Measurements from ENCODE around the gene CGNL1. TPM values are rescaled to one million over a fixed set of nuclear protein-coding genes. Genes with fewer than 3 reads are reported as not detected.

Gene CGNL1
- total RNA-seq, 1 donor from 2014 or later: 5.4 TPM

GRCh38 chr15:57456559-57456958 lies 80.3 kb downstream of the CGNL1 start:
- H3K27ac Mint-ChIP-seq (ENCODE audit: unreplicated experiment): no peak overlapping the region
- TF ChIP-seq, protein P1, sequence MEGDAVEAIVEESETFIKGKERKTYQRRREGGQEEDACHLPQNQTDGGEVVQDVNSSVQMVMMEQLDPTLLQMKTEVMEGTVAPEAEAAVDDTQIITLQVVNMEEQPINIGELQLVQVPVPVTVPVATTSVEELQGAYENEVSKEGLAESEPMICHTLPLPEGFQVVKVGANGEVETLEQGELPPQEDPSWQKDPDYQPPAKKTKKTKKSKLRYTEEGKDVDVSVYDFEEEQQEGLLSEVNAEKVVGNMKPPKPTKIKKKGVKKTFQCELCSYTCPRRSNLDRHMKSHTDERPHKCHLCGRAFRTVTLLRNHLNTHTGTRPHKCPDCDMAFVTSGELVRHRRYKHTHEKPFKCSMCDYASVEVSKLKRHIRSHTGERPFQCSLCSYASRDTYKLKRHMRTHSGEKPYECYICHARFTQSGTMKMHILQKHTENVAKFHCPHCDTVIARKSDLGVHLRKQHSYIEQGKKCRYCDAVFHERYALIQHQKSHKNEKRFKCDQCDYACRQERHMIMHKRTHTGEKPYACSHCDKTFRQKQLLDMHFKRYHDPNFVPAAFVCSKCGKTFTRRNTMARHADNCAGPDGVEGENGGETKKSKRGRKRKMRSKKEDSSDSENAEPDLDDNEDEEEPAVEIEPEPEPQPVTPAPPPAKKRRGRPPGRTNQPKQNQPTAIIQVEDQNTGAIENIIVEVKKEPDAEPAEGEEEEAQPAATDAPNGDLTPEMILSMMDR (IDR thresholded peaks at IDR 0.05; ENCODE audit: partially characterized antibody, unreplicated experiment): no peak
- no peak overlapping the region for H3K4me3 Mint-ChIP-seq (ENCODE audit: unreplicated experiment)
- H3K27me3 Mint-ChIP-seq (ENCODE audit: unreplicated experiment): peaks cover 3% of the 10 kb centered on the region
- H3K36me3 Mint-ChIP-seq (ENCODE audit: unreplicated experiment): no peaks in the 10 kb centered on the region
- H3K9me3 Mint-ChIP-seq (ENCODE audit: unreplicated experiment): no peaks in the 10 kb centered on the region
- H3K4me1 Mint-ChIP-seq (ENCODE audit: low read depth, unreplicated experiment): no peaks in the 10 kb centered on the region
- DNase-seq: no peak

GRCh38 chr15:57457726-57458125 lies 81.4 kb downstream of the CGNL1 start:
- Mint-ChIP-seq H3K27me3 (ENCODE audit: unreplicated experiment) (peaks cover 3% of the 10 kb centered on the region), H3K36me3 (ENCODE audit: unreplicated experiment) (no peaks in the 10 kb centered on the region), H3K4me3 (ENCODE audit: unreplicated experiment) (no peak overlapping the region), H3K4me1 (ENCODE audit: low read depth, unreplicated experiment) (no peaks in the 10 kb centered on the region), H3K9me3 (ENCODE audit: unreplicated experiment) (no peaks in the 10 kb centered on the region), H3K27ac (ENCODE audit: unreplicated experiment) (no peak overlapping the region)
- DNase-seq: no peak
- TF ChIP-seq, protein P1 (IDR thresholded peaks at IDR 0.05; ENCODE audit: partially characterized antibody, unreplicated experiment): no peak

GRCh38 chr15:57458356-57458781 lies 82.1 kb downstream of the CGNL1 start:
- Mint-ChIP-seq H3K4me3 (ENCODE audit: unreplicated experiment) (no peak overlapping the region), H3K27me3 (ENCODE audit: unreplicated experiment) (peaks cover 1% of the 10 kb centered on the region), H3K9me3 (ENCODE audit: unreplicated experiment) (no peaks in the 10 kb centered on the region), H3K36me3 (ENCODE audit: unreplicated experiment) (no peaks in the 10 kb centered on the region), H3K27ac (ENCODE audit: unreplicated experiment) (no peak overlapping the region), H3K4me1 (ENCODE audit: low read depth, unreplicated experiment) (no peaks in the 10 kb centered on the region)
- TF ChIP-seq, protein P1 (IDR thresholded peaks at IDR 0.05; ENCODE audit: partially characterized antibody, unreplicated experiment): no peak
- DNase-seq: no peak

DNA sequence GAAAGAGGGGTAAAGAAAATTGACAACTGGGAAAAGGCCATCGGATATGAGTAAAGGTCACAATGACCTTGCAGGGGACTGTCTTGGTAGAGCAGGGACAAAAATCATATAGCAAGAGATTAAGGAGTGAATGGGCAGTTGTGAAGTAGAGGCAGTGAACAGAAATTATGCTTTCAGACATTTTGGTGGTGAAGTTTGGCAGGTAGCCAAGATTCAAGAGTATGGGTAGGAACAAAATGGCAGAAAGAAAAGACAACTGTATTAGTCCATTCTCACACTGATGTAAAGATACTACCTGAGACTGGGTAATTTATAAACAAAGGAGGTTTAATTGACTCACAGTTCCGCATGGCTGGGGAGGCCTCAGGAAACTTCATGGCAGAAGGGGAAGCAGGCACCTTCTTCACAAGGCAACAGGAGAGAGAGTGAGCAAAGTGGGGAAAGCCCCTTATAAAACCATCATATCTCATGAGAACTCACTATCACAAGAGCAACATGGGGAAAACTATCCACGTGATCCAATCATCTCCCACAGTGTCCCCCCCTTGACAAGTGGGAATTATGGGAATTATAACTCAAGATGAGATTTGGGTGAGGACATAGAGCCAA lies 84.0 kb downstream of the CGNL1 start:
- TF ChIP-seq, protein P1 (IDR thresholded peaks at IDR 0.05; ENCODE audit: partially characterized antibody, unreplicated experiment): no peak
- Mint-ChIP-seq H3K27me3 (ENCODE audit: unreplicated experiment) (no peaks in the 10 kb centered on the region), H3K36me3 (ENCODE audit: unreplicated experiment) (no peaks in the 10 kb centered on the region), H3K9me3 (ENCODE audit: unreplicated experiment) (no peaks in the 10 kb centered on the region), H3K4me3 (ENCODE audit: unreplicated experiment) (no peak overlapping the region), H3K4me1 (ENCODE audit: low read depth, unreplicated experiment) (no peaks in the 10 kb centered on the region), H3K27ac (ENCODE audit: unreplicated experiment) (no peak overlapping the region)
- DNase-seq: no peak

DNA sequence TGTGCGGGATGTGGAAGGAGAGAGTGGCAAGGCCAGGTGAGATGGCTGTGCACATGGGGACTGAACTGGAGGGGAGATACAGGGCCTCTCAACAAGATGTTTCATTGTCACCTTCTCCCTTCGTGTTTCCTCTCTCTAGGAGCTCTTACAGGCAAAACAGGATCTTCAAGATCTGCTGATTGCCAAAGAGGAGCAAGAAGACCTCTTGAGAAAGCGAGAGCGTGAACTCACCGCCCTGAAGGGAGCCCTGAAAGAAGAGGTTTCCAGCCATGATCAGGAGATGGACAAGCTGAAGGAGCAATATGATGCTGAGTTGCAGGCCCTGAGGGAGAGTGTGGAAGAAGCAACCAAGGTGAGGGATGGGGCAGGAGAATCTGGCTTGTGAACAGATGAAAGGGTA lies 85.2 kb downstream of the CGNL1 start:
- H3K27me3 Mint-ChIP-seq (ENCODE audit: unreplicated experiment): no peaks in the 10 kb centered on the region
- H3K9me3 Mint-ChIP-seq (ENCODE audit: unreplicated experiment): no peaks in the 10 kb centered on the region
- DNase-seq: no peak
- H3K27ac Mint-ChIP-seq (ENCODE audit: unreplicated experiment): no peak overlapping the region
- no peak overlapping the region for H3K4me3 Mint-ChIP-seq (ENCODE audit: unreplicated experiment)
- TF ChIP-seq, protein P1 (IDR thresholded peaks at IDR 0.05; ENCODE audit: partially characterized antibody, unreplicated experiment): no peak
- no peaks in the 10 kb centered on the region for H3K4me1 Mint-ChIP-seq (ENCODE audit: low read depth, unreplicated experiment)
- H3K36me3 Mint-ChIP-seq (ENCODE audit: unreplicated experiment): no peaks in the 10 kb centered on the region

Data from glutamatergic neuron (in vitro differentiated cells).